ENCODE results near the gene ERC2.

DNA sequence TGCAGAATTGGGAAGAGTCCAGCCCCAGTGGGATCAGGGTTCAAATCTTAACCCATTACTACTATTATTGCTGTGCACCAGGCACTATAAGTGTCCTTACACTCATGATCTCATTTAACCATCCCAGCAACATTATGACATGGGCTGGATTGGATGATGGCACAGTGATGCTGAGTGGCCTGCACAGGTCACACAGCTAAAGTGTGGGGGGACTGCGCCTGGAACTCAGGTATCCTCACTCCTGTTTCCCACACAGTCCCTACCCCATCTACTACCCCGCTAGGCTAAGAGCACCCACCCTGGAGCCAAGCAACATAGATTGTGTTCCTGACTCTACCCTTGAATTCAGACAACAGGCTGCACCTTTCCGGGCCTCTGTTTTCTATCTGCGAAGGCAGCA is 997.2 kb downstream of the ERC2 start:
- TF ChIP-seq GATA2 (IDR thresholded peaks at IDR 0.05; ENCODE audit: low read depth, low read length) (no peak), GATA3 (IDR thresholded peaks at IDR 0.05; ENCODE audit: low read depth, low read length) (no peak)

Data from SH-SY5Y (cell line).